GM12878 (cell line): ENCODE data around the gene MYL7.

Experiments
- CTCF ChIP-seq, 3 experiments: IDR thresholded peaks in 2 of 3; conservative IDR thresholded peaks in 1 of 3; 2 replicates each; pipeline ENCODE4 v1.5.1; 2011; ENCODE audit warnings: low read depth in 3 of 3, low read length in 3 of 3, mild to moderate bottlenecking in 3 of 3, control low read depth in 2 of 3, moderate library complexity in 2 of 3, inconsistent platforms in 1 of 3, mixed read lengths in 1 of 3; ENCODE audit not compliant: control insufficient read depth in 2 of 3, insufficient read depth in 1 of 3; ENCODE audit errors: extremely low read depth in 1 of 3
- SP1 ChIP-seq: IDR thresholded peaks from one replicate; pipeline ENCODE4 v1.6.1; 2011; ENCODE audit warnings: low read depth, low read length

- TF ChIP-seq SP1, result no peak
- TF ChIP-seq CTCF (IDR thresholded peaks at IDR 0.05 in 2 of 3, conservative IDR thresholded peaks at IDR 0.05 in 1 of 3; ENCODE audit: control insufficient read depth in 2 of 3, extremely low read depth in 1 of 3, insufficient read depth in 1 of 3, low read depth in 3 of 3, low read length in 3 of 3), result no peak
These were observed 4.4 kb upstream of the MYL7 start for GRCh38 chr7:44145479-44145968.
